T1000 (cell line): ENCODE measurements around the gene ROS1.

Experiments
- DNase-seq: peaks from one replicate; lab custom pipeline; 2025; ENCODE audit warnings: mixed read lengths; lab: John Stamatoyannopoulos, UW

The ROS1 gene

DNA sequence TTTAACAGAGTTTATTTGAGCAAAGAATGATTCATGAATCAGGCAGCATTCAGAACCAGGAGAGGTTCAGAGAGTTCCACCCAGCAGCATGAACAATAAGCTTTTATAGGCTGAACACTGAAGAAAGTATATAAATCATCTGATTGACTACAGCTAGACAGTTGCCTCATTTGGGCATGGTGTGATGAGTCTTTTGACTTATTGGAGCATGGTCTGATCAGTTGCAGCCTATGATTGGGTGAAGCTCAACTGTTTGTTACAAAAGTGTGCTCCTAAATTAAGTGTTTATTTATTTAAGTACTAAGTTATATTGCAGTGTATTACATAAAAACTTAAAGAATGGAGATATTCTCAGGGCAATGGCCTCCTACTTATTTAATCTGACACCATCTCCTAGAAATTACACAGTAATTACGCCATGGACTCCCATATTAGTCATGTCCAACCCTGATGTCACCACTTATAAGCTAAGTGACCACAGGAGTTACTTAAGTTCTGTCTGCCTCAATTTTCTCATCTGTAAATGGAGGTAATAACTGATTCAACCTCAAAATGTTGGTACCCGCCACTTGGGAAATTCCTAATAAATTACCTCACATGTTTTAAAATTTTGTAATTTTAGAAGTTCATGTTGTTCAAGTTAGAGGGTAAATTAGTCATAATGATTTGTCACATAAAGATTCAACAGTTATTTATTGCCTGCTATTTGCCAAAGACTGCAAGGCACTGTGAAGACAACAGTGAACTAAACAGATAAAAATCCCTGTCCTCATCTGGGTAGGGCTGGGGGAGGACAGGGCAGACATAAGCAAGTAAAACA, 15.2 kb upstream of the ROS1 start:
- peak; percentile 49 for DNase-seq

DNA sequence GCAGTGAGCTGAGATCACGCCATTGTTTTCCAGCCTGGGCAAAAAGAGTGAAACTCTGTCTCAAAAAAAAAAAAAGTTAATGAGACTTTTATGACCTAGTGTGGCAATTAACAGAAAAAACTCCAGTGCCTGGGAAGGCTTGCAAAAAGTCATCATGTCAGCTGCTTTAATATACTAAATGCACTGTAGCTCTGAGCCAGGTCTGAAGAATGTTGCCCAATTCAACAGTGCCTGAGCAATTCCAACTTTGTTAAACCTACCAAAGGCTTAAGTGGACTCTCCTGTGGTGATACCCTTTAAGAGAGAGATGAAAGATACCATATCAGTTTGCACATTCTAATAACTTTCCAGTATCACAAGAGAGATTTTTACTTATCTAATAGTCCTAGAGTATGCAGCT, 6.5 kb upstream of the ROS1 start:
- no peak for DNase-seq

DNA sequence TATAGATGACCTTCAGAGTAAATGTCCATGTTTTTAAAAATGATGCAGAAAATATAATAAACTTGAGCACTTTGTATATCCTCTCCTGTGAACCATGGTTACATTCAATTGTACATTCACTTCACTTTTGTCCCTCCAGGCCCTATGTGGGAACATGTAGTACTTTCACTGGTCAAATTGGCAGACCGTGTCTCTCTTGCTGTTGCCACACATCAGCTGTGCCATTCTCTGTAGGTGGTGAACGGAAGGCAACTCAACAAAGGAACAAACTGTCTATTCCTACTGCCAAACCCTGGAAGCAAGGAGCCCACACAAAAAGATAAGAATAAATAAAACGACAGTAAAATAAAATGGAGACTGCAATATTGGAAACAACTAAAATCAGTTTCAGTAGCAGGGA, 2.0 kb downstream of the ROS1 start:
- DNase-seq = no peak

DNA sequence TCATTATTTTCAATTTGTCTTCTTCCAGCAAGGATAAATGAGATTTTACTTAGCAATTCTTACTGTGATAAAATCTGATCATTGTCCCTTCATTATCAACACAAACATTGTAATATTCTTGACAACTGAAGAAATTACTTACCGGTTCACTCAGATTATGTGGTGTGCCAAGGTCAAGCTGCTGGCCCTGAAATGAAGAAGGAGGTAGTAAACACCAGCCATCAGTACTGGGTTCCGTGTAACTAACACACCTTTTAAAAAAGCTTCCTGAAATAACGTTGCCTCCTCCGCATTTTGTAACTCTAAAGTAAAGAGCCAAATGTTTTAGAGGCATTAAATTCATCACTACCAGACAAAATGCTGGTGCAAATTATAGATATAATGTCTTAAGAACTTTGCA, 7.4 kb downstream of the ROS1 start:
- no peak for DNase-seq

DNA sequence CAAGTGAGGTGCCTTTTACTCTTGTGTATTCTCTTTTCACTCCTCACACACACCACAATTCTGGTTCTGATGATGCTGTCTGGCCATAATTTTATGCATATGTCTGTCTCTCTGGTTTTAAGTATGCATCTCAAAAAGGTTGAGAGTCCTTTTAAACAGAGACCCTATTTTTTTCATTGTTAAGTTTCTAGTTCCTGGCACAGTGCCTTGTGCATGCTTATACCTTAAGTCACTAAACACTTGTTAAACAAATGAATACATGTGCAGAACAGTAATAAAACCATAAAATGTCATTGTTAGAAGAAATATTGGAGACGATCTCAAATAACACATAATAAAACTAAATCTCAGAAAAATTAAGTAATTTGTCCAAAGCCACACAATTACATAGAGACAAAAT, 7.9 kb downstream of the ROS1 start:
- no peak for DNase-seq

DNA sequence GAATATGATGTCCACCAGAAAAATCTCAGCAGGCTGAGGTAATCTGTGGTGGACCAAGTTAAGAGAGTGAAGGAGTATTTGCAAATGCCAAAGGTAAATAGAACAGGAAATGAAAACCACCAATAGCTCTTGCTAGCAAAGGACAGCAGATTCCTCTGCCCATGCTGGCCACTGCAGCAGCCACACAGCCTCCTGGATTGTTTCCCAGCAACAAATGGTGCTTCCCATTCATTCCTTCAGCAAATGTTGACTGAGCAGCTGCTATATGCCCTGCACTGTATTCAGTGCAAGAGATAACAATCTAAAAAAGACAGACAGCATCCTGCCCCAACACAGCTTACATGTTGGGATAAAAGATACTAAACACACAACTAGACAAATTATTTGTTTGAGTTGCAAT, 11.0 kb downstream of the ROS1 start:
- no peak for DNase-seq

DNA sequence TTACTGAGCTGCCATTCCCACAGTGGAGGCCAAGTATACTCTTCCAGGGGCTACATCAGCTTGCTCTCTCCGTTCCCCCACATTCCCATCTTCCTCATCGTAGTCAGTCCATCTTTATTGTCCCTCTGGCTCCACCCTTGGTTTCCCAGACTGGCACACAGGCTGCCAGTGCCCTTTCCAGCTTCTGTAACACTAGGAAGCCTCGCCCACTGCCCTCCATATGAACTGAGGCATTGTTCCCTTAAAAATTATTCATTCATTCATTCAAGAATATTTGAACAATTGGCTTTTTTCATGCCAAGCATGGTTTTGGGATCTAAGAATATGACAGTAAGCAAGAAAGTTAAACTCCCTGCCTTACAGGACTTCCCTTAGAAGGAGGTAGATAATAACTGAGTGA, 14.3 kb downstream of the ROS1 start:
- DNase-seq = no peak

DNA sequence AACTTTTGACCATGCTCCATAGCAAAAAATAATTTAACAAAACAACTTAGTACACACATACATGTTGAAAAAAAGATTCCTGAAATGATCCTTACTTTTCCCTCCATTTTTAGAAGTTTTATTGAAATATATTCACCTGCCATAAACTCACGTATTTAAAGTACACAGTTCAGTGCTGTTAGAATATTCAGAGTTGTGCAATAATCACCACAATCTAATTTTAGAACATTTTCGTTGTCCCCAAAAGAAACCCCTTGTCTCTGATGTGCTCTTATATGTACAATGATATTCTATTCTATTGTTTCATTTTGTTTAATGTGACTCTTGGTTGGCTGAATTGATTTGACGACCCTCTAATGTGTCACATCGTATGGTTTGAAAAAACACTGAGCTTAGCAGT, 15.9 kb downstream of the ROS1 start:
- DNase-seq = no peak

DNA sequence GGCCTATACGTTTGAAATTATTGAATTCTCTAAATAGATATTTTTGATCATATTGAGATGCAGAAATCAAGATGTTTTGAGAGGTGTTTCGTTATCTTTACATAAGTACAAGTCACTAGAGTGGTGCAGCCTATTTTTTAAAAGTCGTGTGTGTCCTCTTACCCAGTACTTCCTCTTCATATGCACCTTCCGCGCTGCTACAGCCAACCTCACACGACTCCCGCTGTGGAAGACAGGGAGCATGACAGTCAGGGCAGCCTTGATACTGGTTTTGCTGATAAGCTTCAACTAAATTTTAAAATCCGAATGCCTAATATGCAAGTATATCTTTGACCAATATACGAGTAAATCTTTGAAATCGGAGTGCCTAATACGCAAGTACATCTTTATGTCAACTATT, 16.3 kb downstream of the ROS1 start:
- DNase-seq = no peak

DNA sequence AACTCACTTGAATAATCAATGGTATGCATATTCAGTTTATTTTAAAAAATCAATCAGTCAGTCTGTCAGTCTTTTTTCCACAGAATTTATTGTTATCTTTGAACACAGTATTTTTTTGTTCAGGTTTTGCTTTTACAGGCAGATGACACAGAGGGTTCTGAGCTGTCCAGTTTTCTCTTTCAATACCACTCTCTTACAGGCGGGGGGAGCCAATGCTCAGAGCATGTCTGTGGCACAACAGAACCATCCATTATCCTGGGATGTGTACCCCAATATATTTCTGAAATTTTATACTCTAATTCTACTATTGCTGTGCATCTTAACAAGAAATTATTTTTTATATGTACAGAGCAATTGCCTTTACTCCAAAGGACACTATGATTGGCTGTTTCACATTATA, 21.2 kb downstream of the ROS1 start:
- no peak for DNase-seq

DNA sequence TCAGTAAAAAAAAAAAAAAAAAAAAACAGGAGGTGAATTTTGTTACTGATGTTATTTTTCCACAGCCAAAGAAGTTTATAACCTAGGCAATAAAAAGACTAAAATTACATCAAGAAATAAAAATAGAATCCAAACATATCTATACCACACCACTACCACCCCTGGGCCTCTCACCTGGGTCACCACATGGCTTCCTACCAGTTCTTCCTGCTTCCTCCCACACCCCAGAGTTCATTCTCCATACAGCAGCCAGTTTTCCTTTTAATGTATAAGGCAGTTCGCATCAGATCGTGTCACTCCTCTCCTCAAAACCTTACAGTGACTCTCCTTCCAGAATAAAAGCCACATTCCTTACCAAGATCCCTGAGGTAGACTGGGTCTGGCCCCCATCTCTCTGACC, 23.9 kb downstream of the ROS1 start:
- no peak for DNase-seq

DNA sequence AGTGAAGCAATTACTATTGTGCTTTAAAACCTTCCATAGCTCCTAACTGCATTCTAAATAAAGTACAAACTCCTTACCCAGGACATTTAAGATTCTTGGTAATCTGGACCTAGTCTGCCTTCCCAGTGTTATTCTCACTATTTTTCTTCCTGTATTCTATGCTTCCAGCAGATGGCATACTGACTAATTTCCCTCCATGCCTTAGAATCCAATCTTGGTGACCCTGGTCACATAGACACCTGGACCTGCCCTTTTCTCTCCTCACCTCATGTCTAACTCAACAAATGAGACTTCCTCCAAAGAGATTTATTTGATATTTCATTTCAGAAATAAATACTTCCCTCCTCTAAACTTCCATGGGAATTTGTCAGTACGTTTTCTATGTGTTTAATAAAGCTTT, 25.8 kb downstream of the ROS1 start:
- DNase-seq = no peak

DNA sequence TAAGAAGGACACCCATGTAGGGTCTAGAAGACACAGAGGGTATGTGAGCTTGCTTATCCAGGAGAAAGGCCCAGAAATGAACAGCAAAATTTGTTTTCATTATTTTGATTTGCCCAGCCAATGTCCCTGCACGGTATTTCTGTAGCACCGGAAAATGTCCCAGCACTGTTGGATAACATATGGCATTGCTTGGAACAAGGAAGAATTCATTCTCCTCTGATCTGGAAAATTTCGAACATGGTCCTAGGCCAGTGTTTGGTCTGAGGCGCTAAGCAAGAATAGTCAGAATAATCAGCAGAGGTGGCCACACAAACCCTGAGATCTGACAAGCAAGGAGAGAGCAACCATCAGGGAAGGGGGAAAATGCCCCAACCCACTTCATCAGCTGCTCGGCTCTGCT, 26.6 kb downstream of the ROS1 start:
- DNase-seq = no peak

DNA sequence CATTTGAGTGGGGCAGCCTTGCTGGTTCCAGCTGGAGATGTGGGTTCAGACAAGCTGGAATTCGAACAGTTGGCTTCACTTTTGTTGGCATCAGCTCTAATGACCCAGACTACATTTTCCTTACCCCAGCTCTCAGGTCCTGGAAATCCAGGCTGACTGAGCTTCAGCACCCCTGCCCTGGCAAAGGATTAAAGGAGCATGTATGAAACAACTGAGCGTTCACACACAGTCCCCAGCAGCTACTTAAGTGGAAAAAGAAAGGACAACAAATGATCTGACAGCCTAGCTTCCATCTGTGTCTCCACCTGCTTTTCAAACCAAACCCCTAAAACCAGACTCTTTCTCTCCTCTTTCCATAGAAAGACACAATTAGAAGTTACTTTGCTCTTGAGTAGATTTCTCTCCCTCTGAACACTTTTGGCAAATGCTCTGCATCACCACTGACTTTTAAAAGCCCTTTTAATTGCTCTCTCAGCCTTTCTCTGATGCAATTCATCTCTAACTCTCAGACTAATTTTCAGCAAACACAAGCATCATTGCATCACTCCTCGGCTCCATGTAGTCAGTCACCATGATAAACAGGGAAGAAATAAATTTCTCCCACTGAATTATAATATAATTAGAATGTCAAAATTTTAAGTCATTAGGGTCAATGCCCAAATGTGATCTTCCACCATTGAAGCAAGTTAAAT, 28.1 kb downstream of the ROS1 start:
- no peak for DNase-seq

DNA sequence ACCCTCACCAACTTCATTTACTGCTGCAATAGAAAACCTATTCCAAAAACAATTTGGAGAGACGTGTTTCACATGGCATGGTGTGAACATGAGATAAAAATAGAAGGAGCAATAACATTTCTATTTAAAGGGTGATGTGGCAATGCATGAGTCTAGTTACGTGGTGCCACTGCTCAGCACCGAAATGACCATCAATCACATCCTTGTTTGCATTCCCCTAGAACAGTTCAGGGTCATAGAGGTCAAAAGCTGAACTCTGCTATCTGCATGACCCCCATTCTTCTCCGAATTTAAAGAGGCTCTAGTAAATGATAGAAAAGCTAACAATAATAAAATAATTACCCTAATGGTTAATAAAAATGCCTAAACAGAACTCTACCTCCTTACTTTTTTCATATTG, 29.5 kb downstream of the ROS1 start:
- no peak for DNase-seq

DNA sequence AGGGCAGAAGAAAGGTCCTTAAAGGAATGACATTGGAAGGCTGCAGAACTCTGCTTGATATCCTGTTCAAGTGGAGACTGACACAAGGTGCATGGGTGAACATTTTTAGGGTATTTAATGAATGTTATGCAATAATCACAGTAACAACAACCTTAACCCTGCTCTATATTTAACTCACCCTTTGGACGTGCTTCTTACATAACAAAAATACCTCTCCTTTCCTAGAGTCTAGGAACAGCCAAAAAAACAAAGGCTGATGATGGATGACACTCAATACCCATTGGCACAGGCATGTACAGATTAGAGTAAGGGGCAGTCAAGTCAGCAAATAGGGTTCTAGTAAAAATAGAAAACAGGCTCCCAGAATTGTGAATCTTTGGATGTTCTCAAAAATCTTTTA, 30.6 kb downstream of the ROS1 start:
- DNase-seq = no peak

DNA sequence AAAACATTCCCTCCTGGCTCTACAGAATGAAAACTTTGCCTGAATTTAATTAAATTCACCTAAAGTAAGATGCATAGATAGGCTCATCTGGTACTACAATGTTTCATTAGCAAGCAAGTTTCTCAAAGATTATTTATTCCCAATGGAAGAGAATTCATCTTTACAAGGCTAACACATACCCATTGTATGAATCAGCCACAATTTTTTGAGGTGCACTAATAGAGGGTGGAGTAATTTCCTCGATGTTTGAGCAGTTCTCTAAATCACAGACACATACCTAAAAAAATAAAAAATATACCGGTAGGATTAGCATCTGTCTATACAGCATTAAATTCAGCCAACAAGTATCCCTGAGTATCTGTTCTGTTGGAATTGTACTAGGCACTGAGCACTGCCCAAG, 32.7 kb downstream of the ROS1 start:
- DNase-seq = no peak

DNA sequence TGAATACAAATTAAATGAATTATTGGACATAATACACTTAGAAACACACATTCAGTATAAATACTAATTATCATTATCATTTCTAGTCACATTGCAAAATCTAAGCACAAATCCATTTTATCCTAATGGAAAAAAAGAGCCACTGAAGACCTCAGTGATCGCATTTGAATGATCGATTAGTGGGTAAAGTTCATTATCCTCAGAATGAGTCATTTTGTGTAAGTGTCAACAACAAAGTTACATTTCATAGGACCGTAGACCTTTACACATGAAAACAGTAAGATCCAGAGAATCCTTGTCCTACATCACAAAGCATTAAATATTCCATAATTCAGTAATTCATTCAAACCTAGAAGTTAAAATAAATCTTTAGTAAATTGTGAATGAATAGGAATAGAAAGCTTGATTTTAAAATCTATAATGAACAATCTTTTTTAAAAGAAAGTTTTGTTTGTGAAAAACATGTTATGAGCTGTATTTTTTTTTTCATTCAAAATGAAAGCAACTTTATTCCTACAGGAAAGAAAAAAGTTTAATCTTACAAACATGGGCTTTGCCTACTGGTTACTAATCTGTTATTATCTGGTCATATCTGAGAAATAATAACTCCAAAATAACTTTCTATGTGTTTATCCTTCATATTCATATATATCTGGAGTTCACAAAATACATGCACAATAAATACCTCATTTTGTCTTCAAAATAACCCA, 33.7 kb downstream of the ROS1 start:
- DNase-seq = no peak

DNA sequence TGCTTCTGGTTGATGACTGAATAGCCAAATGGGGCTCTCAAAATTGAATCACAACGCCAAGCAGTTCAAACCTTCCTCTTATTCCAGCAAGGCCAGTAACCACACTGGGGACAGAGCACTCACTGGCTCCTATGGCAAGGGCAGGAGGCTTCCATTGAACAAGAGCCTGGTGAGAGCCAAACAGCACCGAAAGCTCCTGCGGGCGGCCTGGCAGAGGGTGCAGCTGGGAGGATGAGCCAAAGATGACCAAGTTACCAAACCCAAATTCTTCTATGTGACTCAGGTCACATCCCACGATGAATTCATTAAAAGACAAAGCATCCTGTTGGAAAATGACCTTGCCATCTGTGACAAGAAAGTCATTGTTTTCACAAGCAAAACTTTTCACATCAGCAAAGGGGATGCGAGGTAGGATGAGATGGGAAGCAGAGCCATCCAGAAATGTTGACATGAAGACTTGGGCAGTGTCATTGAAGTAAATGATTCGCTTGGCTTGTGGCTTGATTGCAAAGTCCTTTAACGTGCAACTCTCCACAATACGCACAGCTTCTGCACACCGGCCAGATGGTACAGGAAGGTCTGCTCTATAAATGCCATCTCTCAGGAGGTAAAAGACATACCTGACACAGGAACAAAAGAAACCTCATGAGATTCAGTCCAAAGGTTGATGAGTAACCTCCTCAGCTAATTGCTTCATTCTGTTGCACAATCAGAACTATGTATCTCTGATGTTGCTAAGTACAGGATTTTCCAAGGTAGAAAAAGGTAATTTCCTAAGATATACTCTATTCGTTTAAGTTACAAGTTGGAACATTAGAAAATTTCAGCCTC, 36.3 kb downstream of the ROS1 start:
- no peak for DNase-seq

DNA sequence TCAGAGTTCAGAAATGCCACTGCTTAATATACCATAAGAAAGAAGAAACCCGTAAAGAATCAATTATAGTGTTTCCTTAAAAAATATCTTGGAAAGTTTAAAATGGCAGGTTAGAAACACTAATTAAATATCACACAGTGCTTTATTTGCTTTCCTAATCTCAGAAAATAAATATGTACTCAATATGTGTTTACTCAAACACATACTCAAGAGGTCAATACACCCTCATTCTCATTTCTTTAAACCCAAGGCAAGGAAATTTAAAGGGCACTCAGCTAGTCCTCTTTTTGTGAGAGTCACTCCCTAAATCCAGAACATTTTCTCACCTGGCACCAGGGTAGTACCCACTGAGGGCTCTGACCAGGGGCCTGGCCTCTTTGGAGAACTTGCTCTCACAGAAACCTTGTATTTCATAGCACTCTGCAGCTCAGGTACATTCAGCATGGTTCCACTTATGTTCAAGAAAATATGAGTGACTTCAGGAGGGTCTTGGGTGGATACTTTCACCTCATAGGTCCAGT, 38.2 kb downstream of the ROS1 start:
- no peak for DNase-seq

DNA sequence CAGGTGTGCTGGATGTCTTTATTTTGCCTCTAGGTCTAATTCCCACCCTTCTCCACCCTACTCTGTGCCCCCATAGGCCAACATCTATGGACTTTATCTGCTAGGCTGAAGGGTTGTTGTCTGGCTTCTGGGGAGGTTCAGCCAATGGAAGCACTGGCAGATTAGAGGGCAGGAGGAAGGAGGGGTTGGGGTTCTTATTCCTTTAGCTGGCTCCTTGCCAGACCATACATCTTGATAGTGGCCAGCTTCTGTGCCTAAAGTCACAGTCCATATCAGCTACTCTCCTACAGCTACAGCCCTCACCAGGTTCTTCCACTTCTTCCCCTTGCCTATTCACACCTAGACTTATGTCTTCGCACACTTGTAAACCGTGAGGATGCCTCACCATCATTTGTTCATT, 41.1 kb downstream of the ROS1 start:
- DNase-seq = no peak

DNA sequence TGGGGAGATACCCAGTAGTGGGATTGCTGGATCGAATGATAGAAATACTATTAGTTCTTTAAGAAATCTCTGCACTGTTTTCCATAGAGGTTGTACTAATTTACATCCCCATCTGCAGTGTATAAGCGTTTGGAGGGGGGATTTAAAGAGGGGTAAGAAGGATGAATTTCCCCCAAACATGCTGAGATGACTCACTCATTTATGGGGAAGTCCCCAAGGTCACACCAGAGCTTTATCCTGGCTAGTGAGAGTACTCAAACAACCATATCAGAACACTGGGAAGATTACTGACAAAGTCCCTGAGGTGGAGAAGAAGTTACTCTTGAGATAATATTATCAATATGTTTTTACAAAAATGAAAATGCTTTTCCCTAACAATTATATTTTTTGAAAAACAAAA, 44.0 kb downstream of the ROS1 start:
- no peak for DNase-seq
